ENCODE data around the gene DBH.

DNA sequence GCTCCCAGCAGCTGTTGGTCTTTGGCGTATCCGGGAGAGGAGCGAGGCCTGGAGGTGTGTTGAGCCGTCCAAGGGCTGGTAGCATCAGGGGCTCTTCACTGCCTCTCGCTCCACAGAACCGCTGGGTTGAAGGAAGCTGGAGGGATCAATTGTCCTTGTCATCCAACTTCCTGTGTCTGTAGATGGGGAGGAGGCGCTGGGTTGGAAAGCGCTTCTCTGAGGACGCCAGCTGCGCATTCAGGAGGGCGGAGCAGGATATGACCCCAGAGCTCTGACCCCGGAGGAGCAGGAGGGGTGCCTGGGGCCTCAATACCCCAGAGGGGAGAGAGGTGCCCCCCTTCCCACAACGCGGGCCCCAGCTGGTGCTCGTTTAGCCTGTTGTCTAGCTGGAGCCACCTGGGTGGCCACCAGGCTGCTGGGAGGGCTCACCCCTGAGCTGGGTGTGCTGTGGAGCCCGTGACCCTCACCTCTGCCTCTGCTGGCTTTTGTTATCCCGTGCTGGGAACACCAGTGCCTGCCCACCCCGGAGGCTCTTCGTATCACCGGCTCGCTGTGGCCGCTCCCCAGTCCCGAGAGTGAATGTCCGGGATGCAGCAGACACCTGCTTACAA is 2.0 kb upstream of the DBH start:
- TF ChIP-seq POLR2A (IDR thresholded peaks at IDR 0.05; ENCODE audit: low read depth, low read length) (no peak), POLR2AphosphoS5 (IDR thresholded peaks at IDR 0.05; ENCODE audit: low read depth, low read length) (no peak), TAF1 (IDR thresholded peaks at IDR 0.05; ENCODE audit: borderline replicate concordance, low read depth, low read length) (no peak)

Measured in GM12892 (cell line).